Stomach (tissue), 9 donors: Measurements from ENCODE around the gene EHD1. TPM values are rescaled to one million over a fixed set of nuclear protein-coding genes. Genes with fewer than 3 reads are reported as not detected.

ENCODE experiments used
- DNase-seq, 2 donors: peaks; one replicate each; pipeline versions ENCODE4 v3.0.0 to v3.0.0-alpha.2; 2013 to 2019
- H3K27ac ChIP-seq, 5 donors: fragments of 200-600 bp in 4 of 5; sonication (generic) in 4 of 5; one replicate each; pipeline ENCODE4 v1.5.1; 2013 to 2019; ENCODE audit warnings: mild to moderate bottlenecking in 1 of 5, moderate library complexity in 1 of 5
- H3K27me3 ChIP-seq, 3 donors: fragments of 200-600 bp; sonication (generic); one replicate each; pipeline ENCODE4 v1.5.1; 2017 to 2019; ENCODE audit warnings: mixed run types in 1 of 3
- H3K36me3 ChIP-seq, 4 donors: fragments of 200-600 bp; sonication (generic); 1 replicate in 3 of 4; 2 replicates in 1 of 4; pipeline ENCODE4 v1.5.1; 2016 to 2019
- H3K4me1 ChIP-seq, 4 donors: fragments of 200-600 bp; sonication (generic); one replicate each; pipeline ENCODE4 v1.5.1; 2016 to 2019
- H3K4me3 ChIP-seq, 4 donors: fragments of 200-600 bp; sonication (generic) in 3 of 4; one replicate each; pipeline ENCODE4 v1.5.1; 2016 to 2019; ENCODE audit warnings: mild to moderate bottlenecking in 1 of 4
- H3K9me3 ChIP-seq, 4 donors: fragments of 200-600 bp; sonication (generic); one replicate each; pipeline ENCODE4 v1.5.1; 2016 to 2019
- EP300 ChIP-seq: sonication (generic); formaldehyde crosslinking; IDR thresholded peaks from one replicate; pipeline ENCODE4 v1.6.1; 2017; ENCODE audit warnings: antibody characterized with exemption
- POLR2A ChIP-seq, 4 donors: fragments of 450-650 bp; IDR thresholded peaks; one replicate each; pipeline ENCODE4 v1.6.1; 2016; ENCODE audit warnings: antibody characterized with exemption in 4 of 4, control low read depth in 2 of 4, mild to moderate bottlenecking in 1 of 4, moderate library complexity in 1 of 4
- POLR2AphosphoS5 ChIP-seq, 3 donors: sonication (generic); formaldehyde crosslinking; IDR thresholded peaks; one replicate each; pipeline ENCODE4 v1.6.1; 2016; ENCODE audit warnings: antibody characterized with exemption in 3 of 3
- WGBS, 5 donors: extraction: QIAGEN DNeasy Blood & Tissue Kit in 3 of 5; methylation state at CpG; one replicate each; pipeline versions ENCODE4 v1.1.5 to v1.1.7; 2013 to 2018; 5-methylcytosine and 5-hydroxymethylcytosine counted together
- intact Hi-C: fragments of 100-400 bp; cut with DNase I; formaldehyde crosslinking; loops from one replicate; pipeline ENCODE4 v1.15.1; 2023; ENCODE audit warnings: low total_unique reads
- polyA plus RNA-seq, 3 donors: library from polyadenylated mRNA; stranded (reverse); fragments of 200-250 nt; gene quantifications; one replicate each; pipeline ENCODE4 v1.2.3, GENCODE V29; 2013
- total RNA-seq, 5 donors: library from RNA; depleted of rRNA; stranded (reverse); fragments of >200 nt; gene quantifications; one replicate each; pipeline versions ENCODE4 v1.1.0 to v1.2.3, GENCODE V29; 2014 to 2016
- TF ChIP-seq, protein P1 (sequence below), 7 experiments: fragments of 450-650 bp in 4 of 7; fragments of 200-600 bp in 3 of 7; sonication (generic) in 3 of 7; IDR thresholded peaks; one replicate each; pipeline ENCODE4 v1.5.1; 2016 to 2019; ENCODE audit warnings: antibody characterized with exemption in 7 of 7, control low read depth in 2 of 7, mild to moderate bottlenecking in 1 of 7
- donor health status: healthy with polysubstance abuse.
- donor health status: Bipolar disorder and iron deficiency.
- donor health status: healthy.

The EHD1 gene
- total and polyA plus RNA-seq, 8 donors = 17.9 to 160 (median 37.5) TPM

DNA sequence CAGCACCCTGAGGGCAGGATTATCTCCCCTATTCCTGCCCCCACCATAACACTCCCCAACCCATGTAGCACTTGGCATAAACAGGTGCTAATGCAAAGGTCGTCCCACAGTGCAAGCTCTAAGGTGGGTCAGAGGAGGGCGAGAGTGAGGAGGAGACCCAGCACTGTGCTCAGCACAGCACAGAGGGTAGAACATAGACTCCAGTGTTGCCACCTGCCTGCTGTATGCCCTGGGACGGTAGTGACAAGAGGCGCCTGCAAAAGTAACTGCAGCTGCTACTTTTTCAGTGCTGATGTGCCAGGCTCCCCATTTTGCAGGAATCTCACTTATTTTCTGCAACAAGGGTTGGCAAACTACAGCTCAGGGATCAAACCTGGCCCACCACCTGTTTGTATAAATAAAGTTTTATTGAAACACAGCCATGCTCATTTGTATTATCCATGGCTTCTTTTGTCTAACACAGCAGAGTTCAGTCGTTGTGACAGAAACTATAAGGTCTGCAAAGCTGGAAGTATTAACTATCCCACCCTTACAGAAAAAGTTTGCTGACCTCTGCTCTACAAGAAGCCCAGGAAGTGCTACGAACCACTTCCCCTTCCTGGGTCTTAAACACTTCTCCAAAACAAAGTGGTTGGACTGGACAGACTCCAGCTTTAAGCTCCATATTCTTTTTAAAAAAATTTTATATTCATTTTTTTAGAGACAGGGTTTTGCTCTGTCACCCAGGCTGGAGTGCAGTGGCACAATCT, 17.0 kb downstream of the EHD1 start:
- TF ChIP-seq, protein P1, sequence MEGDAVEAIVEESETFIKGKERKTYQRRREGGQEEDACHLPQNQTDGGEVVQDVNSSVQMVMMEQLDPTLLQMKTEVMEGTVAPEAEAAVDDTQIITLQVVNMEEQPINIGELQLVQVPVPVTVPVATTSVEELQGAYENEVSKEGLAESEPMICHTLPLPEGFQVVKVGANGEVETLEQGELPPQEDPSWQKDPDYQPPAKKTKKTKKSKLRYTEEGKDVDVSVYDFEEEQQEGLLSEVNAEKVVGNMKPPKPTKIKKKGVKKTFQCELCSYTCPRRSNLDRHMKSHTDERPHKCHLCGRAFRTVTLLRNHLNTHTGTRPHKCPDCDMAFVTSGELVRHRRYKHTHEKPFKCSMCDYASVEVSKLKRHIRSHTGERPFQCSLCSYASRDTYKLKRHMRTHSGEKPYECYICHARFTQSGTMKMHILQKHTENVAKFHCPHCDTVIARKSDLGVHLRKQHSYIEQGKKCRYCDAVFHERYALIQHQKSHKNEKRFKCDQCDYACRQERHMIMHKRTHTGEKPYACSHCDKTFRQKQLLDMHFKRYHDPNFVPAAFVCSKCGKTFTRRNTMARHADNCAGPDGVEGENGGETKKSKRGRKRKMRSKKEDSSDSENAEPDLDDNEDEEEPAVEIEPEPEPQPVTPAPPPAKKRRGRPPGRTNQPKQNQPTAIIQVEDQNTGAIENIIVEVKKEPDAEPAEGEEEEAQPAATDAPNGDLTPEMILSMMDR (IDR thresholded peaks at IDR 0.05) = no peak
- TF ChIP-seq POLR2A (IDR thresholded peaks at IDR 0.05) (no peak), EP300 (no peak), POLR2AphosphoS5 (IDR thresholded peaks at IDR 0.05) (no peak)
- intact Hi-C loops = no loop called here
- Histone ChIP-seq H3K27me3 (no peaks in the 10 kb centered on the region), H3K27ac (peak overlapping the region in 4 of 5 donors; percentile 86 to 94 (median 92)), H3K4me1 (peaks cover 79 to 98% (median 80%) of the 10 kb centered on the region in 4 donors), H3K36me3 (peaks cover 21 to 30% (median 25%) of the 10 kb centered on the region in 4 donors), H3K9me3 (no peaks in the 10 kb centered on the region), H3K4me3 (no peak overlapping the region)
- DNase-seq = no peak
- 69 to 90% (median 81%) methylated on average over 6 of the region's 6 CpGs for WGBS, 5 donors

DNA sequence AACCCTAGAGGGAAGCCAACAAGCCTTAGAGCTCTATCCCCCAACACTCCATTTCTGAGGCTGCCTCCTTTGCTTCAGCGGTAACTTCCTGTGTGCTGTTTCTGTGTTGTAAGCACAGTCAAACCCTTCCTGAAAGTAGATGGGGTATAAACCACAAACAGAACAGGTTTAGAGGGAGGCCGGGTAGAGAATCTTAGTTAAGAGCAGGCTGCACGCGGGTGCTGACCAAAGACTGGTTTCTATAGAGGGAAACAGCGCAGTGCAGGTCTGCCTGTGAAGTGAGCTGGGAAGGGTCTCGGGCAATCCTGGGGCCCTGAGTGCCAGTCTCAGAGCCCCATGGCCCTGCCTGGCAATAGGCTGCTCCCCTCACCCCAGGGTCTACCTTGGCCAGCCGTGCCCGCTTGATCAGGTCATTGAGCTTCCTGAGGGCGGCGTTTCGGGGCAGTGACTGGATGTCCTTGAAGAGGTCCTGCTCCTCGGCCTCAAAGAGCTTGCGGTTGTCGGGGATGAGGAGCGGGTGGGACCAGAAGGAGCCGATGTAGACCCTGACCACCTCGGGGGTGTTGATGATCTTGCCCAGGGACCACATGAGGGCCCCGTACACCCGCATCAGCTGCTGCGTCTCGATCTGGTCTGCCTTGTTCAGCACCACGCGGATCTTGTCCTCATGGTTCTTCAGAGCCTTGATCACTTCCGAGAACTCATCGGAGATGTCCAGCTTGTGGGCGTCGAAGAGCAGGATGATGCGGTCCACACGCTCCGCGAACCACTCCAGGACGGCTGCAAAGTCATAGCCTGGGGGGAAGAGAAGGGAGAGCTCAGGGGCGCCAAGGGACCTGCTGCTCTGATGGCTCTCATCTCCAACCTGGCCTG, 18.6 kb downstream of the EHD1 start:
- H3K27ac ChIP-seq = peak overlapping the region; percentile 9 to 94 (median 92)
- WGBS, 5 donors = 80 to 91% (median 86%) methylated on average over 31 to 33 of the region's 33 CpGs
- H3K4me3 ChIP-seq = no peak overlapping the region
- H3K36me3 ChIP-seq = peaks cover 21 to 33% (median 28%) of the 10 kb centered on the region in 4 donors
- intact Hi-C loops = no loop called here
- H3K9me3 ChIP-seq = no peaks in the 10 kb centered on the region
- H3K4me1 ChIP-seq = peaks cover 81 to 98% (median 84%) of the 10 kb centered on the region in 4 donors
- no peak for DNase-seq
- H3K27me3 ChIP-seq = no peaks in the 10 kb centered on the region
- TF ChIP-seq EP300 = no peak
- peak in 1 of 3 donors; percentile 31 for TF ChIP-seq POLR2AphosphoS5 (IDR thresholded peaks at IDR 0.05)

DNA sequence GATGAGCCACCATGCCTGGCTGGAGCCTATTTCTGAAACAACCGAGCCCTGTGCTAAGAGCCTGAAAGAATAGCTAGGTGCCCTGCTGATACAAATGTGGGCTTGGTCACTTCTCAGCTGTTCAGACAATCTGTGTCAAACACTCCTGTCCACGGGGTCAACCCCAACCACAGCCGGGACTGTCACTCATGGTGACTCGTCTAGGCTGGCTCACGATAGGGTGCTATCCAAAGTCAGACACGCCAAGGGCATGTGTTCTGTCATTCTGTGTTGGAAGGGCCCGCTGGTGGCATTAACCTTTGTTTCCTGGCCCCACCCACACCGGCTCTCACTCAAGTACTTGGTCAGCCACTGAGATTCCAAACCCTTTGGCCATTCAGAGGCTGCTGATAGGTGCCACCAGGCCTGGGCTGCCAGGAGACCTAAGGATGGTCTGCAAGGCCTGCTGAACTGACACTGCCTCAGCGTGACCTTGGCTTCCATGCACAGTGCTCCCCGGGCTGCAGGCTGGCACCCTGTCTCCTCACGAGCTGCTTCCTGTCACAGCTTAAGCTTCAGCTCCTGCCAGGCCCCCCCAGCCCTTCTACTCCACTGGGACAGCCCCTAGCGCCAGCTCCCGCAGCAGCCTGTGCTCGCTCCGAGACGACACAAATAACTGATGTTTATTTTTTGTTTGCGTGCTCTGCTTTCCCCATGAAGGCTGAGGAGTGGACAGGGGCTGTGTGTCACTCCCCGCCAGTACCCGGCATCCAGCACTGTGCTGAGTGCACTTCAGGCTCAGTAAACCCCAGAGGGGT, 19.8 kb downstream of the EHD1 start:
- WGBS, 5 donors = 55 to 72% (median 72%) methylated on average over 15 to 19 of the region's 19 CpGs
- H3K4me1 ChIP-seq = peaks cover 81 to 98% (median 84%) of the 10 kb centered on the region in 4 donors
- DNase-seq = peak in 1 of 2 donors; percentile 57

DNA sequence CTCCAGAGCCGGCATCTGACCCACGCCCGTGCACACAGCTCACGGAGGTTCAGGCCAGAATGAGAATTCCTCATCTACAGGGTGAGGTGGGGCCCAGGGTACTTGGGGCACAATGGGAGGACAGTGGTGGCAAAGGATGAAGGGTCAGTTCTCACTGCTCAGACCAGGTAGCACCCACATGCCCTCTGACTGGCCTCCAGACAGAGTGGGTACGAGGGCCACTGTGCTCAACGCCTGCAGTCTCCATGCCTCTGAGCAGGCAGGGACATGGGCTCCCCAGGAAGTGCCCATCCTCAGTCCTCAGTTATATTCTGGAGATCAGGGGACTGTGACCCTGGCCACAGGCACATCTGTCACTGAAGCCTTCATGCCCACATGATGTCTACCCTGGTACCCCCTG, 20.9 kb downstream of the EHD1 start:
- 84 to 97% (median 94%) methylated on average over 6 of the region's 6 CpGs for WGBS, 5 donors
- H3K27ac ChIP-seq = peak overlapping the region in 4 of 5 donors; percentile 90 to 94 (median 92)
- no peaks in the 10 kb centered on the region for H3K27me3 ChIP-seq
- TF ChIP-seq POLR2AphosphoS5 (IDR thresholded peaks at IDR 0.05) (no peak), EP300 (no peak), POLR2A (IDR thresholded peaks at IDR 0.05) (no peak)
- TF ChIP-seq, protein P1 (IDR thresholded peaks at IDR 0.05) = no peak
- no peak overlapping the region for H3K4me3 ChIP-seq
- peaks cover 77 to 98% (median 82%) of the 10 kb centered on the region in 4 donors for H3K4me1 ChIP-seq
- intact Hi-C loops = no loop called here
- no peaks in the 10 kb centered on the region for H3K9me3 ChIP-seq
- DNase-seq = no peak
- peaks cover 41 to 56% (median 50%) of the 10 kb centered on the region in 4 donors for H3K36me3 ChIP-seq

More for the DNA sequence above, 19.8 kb downstream of the EHD1 start:
- Histone ChIP-seq H3K27me3 (no peaks in the 10 kb centered on the region), H3K27ac (peak overlapping the region; percentile 9 to 94 (median 92)), H3K4me3 (peak overlapping the region in 1 of 4 donors; percentile 7), H3K36me3 (peaks cover 31 to 44% (median 39%) of the 10 kb centered on the region in 4 donors), H3K9me3 (no peaks in the 10 kb centered on the region)
- TF ChIP-seq POLR2AphosphoS5 (IDR thresholded peaks at IDR 0.05) (no peak), EP300 (no peak), POLR2A (IDR thresholded peaks at IDR 0.05) (no peak)
- TF ChIP-seq, protein P1 (IDR thresholded peaks at IDR 0.05) = no peak
- intact Hi-C loops = no loop called here
